ENCODE results near the gene GPN3. TPM values are rescaled to one million over a fixed set of nuclear protein-coding genes. Genes with fewer than 3 reads are reported as not detected.
"Not testable (repeated sequence)": the region's sequence is repeated elsewhere in the genome, so short reads cannot be mapped to it uniquely, and the experiment has no call there.

GPN3 gene
- polyA plus RNA-seq, 2 of the 4 experiments (the other 2 are of a cell fraction) = 39.2 to 63.8 TPM

DNA sequence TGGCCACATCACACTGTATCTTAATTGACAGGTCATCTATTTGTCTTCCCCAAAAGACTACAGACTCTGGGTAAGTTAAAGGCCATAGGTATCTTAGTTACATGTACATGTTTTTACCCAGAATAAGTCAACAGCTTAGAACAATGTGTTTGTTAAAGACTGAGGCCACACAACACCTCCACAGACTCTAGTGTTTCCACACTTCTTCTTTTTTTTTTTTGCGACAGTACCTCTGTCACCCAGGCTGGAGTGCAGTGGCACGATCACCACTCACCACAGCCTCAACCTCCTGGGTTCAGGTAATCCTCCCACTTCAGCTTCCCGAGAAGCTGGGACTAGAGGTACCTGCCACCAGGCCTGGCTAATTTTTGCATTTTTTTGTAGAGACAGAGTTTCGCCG is 1.3 kb downstream of the GPN3 start (continued):
- TF ChIP-seq NFE2L2 (conservative IDR thresholded peaks at IDR 0.05; ENCODE audit: low read length) (no peak), MYC (IDR thresholded peaks at IDR 0.05; ENCODE audit: borderline replicate concordance, low read length) (no peak), CBX8 (IDR thresholded peaks at IDR 0.05) (no peak), EHF (CRISPR knock-in tag; IDR thresholded peaks at IDR 0.05) (no peak), SMC3 (IDR thresholded peaks at IDR 0.05) (no peak), POLR2AphosphoS2 (conservative IDR thresholded peaks at IDR 0.05; ENCODE audit: low read length) (no peak)

DNA sequence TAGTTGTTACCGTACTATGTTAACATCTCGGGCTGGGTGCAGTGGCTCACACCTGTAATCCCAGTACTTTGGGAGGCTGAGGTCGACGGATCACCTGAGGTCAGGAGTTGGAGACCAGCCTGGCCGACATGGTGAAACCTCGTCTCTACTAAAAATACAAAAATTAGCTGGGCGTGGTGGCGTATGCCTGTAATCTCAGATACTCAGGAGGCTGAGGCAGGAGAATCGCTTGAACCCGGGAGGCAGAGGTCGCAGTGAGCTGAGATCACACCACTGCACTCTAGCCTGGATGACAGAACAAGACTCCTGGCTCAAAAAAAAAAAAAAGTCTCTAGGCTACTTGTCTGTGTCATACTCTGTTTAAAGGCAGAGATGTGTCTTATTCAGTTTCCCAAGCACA is 2.3 kb downstream of the GPN3 start:
- ATAC-seq; POLR2A ChIA-PET; H3K27ac ChIP-seq; H3K9me3 ChIP-seq; H3K4me2 ChIP-seq; DNase-seq (ENCODE audit: low read depth in 1 of 2, low spot score in 1 of 2); H3K4me3 ChIP-seq; FAIRE-seq: not testable (repeated sequence)
- CTCF ChIA-PET = interaction anchor here (0.6 to 12.5 kb wide), 6 partner anchors 11 to 977 kb away, joined by 3 to 168 read pairs (median 5); partner anchors contain the start of gene ARPC3
- 92% methylated on average over 11 of the region's 11 CpGs for WGBS (ENCODE audit: missing lambda C conversion rate)
- H3K4me1 ChIP-seq = peaks cover 16% of the 10 kb centered on the region; the same call in 2 of the 3 replicates

DNA sequence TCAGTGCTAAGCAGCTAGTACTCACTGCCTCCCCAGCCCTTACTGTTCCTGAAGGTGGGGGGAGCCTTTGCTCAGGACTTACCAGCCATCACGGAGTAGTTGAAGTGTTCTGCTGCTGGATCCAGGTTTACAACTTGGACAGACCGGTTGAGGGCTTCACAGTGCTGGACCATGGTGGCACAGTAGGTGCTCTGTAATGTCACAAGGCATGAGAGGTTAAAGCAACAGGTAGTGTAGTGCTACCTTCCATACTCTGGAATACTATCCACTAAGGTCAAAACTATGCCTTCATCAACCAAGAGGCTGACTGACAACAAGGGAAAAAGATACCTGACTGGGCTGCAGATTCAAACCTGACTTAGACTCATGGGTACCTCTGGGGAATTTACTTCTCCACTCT is 3.0 kb downstream of the GPN3 start:
- 100% methylated on average over 2 of the region's 2 CpGs for WGBS (ENCODE audit: missing lambda C conversion rate)

DNA sequence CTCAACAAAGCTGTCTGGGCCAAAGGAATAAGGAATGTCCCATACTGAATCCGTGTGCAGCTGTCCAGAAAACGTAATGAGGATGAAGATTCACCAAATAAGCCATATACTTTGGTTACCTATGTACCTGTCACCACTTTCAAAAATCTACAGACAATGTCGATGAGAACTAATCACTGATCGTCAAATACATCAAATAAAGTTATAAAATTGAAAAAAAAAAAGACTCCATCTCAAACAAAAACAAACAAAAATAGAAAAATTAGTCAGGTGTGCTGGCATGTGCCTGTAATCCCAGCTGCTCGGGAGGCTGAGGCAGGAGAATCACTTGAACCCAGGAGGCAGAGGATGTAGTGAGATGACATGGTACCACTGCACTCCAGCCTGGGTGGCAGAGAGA is 6.9 kb downstream of the GPN3 start:
- H3K4me2 ChIP-seq; H3K27ac ChIP-seq; FAIRE-seq; H3K4me1 ChIP-seq; H3K9me3 ChIP-seq; DNase-seq (ENCODE audit: low read depth in 1 of 2, low spot score in 1 of 2); ATAC-seq; H3K4me3 ChIP-seq; POLR2A ChIA-PET: not testable (repeated sequence)
- 82% methylated on average over 5 of the region's 5 CpGs for WGBS (ENCODE audit: missing lambda C conversion rate)
- CTCF ChIA-PET = interaction anchor here (10.5 kb wide), 1 partner anchor 7 kb away, joined by 133 read pairs; the partner anchor contains the start of gene ARPC3

More for the DNA sequence above, 3.0 kb downstream of the GPN3 start:
- Histone ChIP-seq H3K9me3 (no peaks in the 10 kb centered on the region), H3K4me3 (no peak overlapping the region), H3K4me1 (peaks cover 16% of the 10 kb centered on the region; the same call in 2 of the 3 replicates), H3K4me2 (no peak overlapping the region), H3K27ac (no peak overlapping the region)
- ChIA-PET POLR2A (interaction anchor here (0.5 kb wide), 1 partner anchor 27 kb away, joined by 4 read pairs; no protein-coding TSS in a partner anchor), CTCF (interaction anchor here (10.5 to 12.5 kb wide), 2 partner anchors 11 to 135 kb away, joined by 133 to 168 read pairs; partner anchors contain the start of gene ARPC3)
- no peak for DNase-seq (ENCODE audit: low read depth in 1 of 2, low spot score in 1 of 2)
- FAIRE-seq = no peak
- no peak for ATAC-seq
- TF ChIP-seq MAFK (IDR thresholded peaks at IDR 0.05; ENCODE audit: partially characterized antibody) (no peak), EHF (CRISPR knock-in tag; IDR thresholded peaks at IDR 0.05) (no peak), ZNF302 (CRISPR knock-in tag; IDR thresholded peaks at IDR 0.05) (no peak), GATA3 (IDR thresholded peaks at IDR 0.05; ENCODE audit: borderline replicate concordance) (no peak), RARB (CRISPR knock-in tag; IDR thresholded peaks at IDR 0.05) (no peak), HEYL (CRISPR knock-in tag; IDR thresholded peaks at IDR 0.05) (no peak), FOSL2 (IDR thresholded peaks at IDR 0.05) (no peak), FOSL2 (CRISPR knock-in tag; IDR thresholded peaks at IDR 0.05) (no peak), CHD2 (IDR thresholded peaks at IDR 0.05; ENCODE audit: low read length, partially characterized antibody) (no peak), RAD21 (conservative IDR thresholded peaks at IDR 0.05 in 1 of 2, IDR thresholded peaks at IDR 0.05 in 1 of 2) (no peak), JUN (IDR thresholded peaks at IDR 0.05) (no peak), ZC3H11A (IDR thresholded peaks at IDR 0.05) (no peak), POLR2AphosphoS2 (conservative IDR thresholded peaks at IDR 0.05; ENCODE audit: low read length) (no peak), CHD4 (IDR thresholded peaks at IDR 0.05; ENCODE audit: borderline replicate concordance) (no peak), KDM5A (IDR thresholded peaks at IDR 0.05) (no peak), EP300 (IDR thresholded peaks at IDR 0.05) (no peak), RNF2 (IDR thresholded peaks at IDR 0.05; ENCODE audit: borderline replicate concordance, low read depth) (no peak), ZSCAN20 (CRISPR knock-in tag; IDR thresholded peaks at IDR 0.05) (no peak)
- TF ChIP-seq, protein P1, sequence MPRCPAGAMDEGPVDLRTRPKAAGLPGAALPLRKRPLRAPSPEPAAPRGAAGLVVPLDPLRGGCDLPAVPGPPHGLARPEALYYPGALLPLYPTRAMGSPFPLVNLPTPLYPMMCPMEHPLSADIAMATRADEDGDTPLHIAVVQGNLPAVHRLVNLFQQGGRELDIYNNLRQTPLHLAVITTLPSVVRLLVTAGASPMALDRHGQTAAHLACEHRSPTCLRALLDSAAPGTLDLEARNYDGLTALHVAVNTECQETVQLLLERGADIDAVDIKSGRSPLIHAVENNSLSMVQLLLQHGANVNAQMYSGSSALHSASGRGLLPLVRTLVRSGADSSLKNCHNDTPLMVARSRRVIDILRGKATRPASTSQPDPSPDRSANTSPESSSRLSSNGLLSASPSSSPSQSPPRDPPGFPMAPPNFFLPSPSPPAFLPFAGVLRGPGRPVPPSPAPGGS (IDR thresholded peaks at IDR 0.05) = no peak
- TF ChIP-seq, protein P2, sequence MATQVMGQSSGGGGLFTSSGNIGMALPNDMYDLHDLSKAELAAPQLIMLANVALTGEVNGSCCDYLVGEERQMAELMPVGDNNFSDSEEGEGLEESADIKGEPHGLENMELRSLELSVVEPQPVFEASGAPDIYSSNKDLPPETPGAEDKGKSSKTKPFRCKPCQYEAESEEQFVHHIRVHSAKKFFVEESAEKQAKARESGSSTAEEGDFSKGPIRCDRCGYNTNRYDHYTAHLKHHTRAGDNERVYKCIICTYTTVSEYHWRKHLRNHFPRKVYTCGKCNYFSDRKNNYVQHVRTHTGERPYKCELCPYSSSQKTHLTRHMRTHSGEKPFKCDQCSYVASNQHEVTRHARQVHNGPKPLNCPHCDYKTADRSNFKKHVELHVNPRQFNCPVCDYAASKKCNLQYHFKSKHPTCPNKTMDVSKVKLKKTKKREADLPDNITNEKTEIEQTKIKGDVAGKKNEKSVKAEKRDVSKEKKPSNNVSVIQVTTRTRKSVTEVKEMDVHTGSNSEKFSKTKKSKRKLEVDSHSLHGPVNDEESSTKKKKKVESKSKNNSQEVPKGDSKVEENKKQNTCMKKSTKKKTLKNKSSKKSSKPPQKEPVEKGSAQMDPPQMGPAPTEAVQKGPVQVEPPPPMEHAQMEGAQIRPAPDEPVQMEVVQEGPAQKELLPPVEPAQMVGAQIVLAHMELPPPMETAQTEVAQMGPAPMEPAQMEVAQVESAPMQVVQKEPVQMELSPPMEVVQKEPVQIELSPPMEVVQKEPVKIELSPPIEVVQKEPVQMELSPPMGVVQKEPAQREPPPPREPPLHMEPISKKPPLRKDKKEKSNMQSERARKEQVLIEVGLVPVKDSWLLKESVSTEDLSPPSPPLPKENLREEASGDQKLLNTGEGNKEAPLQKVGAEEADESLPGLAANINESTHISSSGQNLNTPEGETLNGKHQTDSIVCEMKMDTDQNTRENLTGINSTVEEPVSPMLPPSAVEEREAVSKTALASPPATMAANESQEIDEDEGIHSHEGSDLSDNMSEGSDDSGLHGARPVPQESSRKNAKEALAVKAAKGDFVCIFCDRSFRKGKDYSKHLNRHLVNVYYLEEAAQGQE (IDR thresholded peaks at IDR 0.05) = no peak
